GM12878 (cell line): Measurements from ENCODE around the gene MRPS16. TPM values are rescaled to one million over a fixed set of nuclear protein-coding genes. Genes with fewer than 3 reads are reported as not detected.

Source experiments
- ATAC-seq: fragments of 200-7000 bp; cut with Tn5 transposase; 3 replicates; pipeline ENCODE4 v1.9.1; 2020; ENCODE audit warnings: mild to moderate bottlenecking, moderate library complexity
- BruUV-seq: library from RNA; stranded (reverse); fragments of 400-500 nt; replicated peaks from 2 replicates; lab custom pipeline; 2021; lab: Mats Ljungman, UMichigan
- CTCF ChIA-PET: fragments of 300-600 bp; sonication (Branson Sonifier 250); formaldehyde crosslinking; extraction: SDS; loops from one replicate; lab custom pipeline; 2021; ENCODE audit warnings: inconsistent platforms; lab: Yijun Ruan, JAX
- POLR2A ChIA-PET: fragments of 350-600 bp; formaldehyde crosslinking; extraction: SDS; loops from one replicate; lab custom pipeline; 2021; ENCODE audit warnings: inconsistent platforms; lab: Charles Lee
- RAD21 ChIA-PET: fragments of 300-600 bp; sonication (Branson Sonifier 250); formaldehyde crosslinking; loops from one replicate; lab custom pipeline; 2023; ENCODE audit warnings: antibody characterized with exemption; ENCODE audit not compliant: unreplicated experiment; lab: Charles Lee
- SMC1A ChIA-PET: fragments of 300-600 bp; sonication (Branson Sonifier 250); formaldehyde crosslinking; loops from one replicate; lab custom pipeline; 2023; ENCODE audit not compliant: unreplicated experiment, uncharacterized antibody; lab: Charles Lee
- DNase-seq: peaks from one replicate; pipeline ENCODE4 v3.0.0-alpha.2; 2011; ENCODE audit warnings: low read depth, low spot score
- FAIRE-seq: peaks from 3 replicates; lab custom pipeline; 2011; peaks lifted over from hg19 to GRCh38; lab: Jason Lieb, UNC
- H2AFZ ChIP-seq: 2 replicates; pipeline ENCODE4 v1.6.0; 2011; ENCODE audit warnings: low read depth, low read length, control low read depth; ENCODE audit not compliant: control insufficient read depth
- H3K27ac ChIP-seq: 2 replicates; pipeline ENCODE4 v1.5.1; 2011; ENCODE audit warnings: control low read depth; ENCODE audit not compliant: control insufficient read depth, insufficient read depth
- H3K27me3 ChIP-seq, 2 experiments: replicated peaks in 1 of 2; 2 replicates each; pipeline versions ENCODE4 v1.6.0 to v1.6.1; 2011; ENCODE audit warnings: low read length in 1 of 2; ENCODE audit not compliant: control insufficient read depth in 2 of 2, insufficient read depth in 2 of 2
- H3K36me3 ChIP-seq, 2 experiments: 2 replicates each; pipeline ENCODE4 v1.5.1; 2011; ENCODE audit warnings: low read length in 1 of 2; ENCODE audit not compliant: control insufficient read depth in 2 of 2, insufficient read depth in 2 of 2
- H3K4me1 ChIP-seq: 2 replicates; pipeline ENCODE4 v1.6.1; 2011; ENCODE audit warnings: mild to moderate bottlenecking, low read length, moderate library complexity, mixed read lengths; ENCODE audit not compliant: control insufficient read depth, insufficient read depth
- H3K4me2 ChIP-seq: 2 replicates; pipeline ENCODE4 v1.6.0; 2011; ENCODE audit warnings: control low read depth; ENCODE audit not compliant: control insufficient read depth, insufficient read depth
- H3K4me3 ChIP-seq: fragments of 200-600 bp; sonication (generic); 2 replicates; pipeline ENCODE4 v1.5.1; 2016
- H3K79me2 ChIP-seq: 2 replicates; pipeline ENCODE4 v1.6.0; 2011; ENCODE audit warnings: low read length; ENCODE audit not compliant: control insufficient read depth, insufficient read depth
- H3K9ac ChIP-seq: 2 replicates; pipeline ENCODE4 v1.8.0; 2011; ENCODE audit warnings: low read length, control low read depth, mixed read lengths; ENCODE audit not compliant: control insufficient read depth, insufficient read depth
- H3K9me3 ChIP-seq: replicated peaks from 3 replicates; pipeline ENCODE4 v1.5.1; 2011; ENCODE audit warnings: mild to moderate bottlenecking, low read length; ENCODE audit not compliant: control insufficient read depth, insufficient read depth
- H4K20me1 ChIP-seq: 2 replicates; pipeline ENCODE4 v1.6.0; 2011; ENCODE audit not compliant: control insufficient read depth, insufficient read depth
- BHLHE40 ChIP-seq, 2 experiments: fragments of 450-650 bp in 1 of 2; IDR thresholded peaks; 2 replicates each; pipeline ENCODE4 v1.6.1; 2011 to 2017; ENCODE audit warnings: low read depth in 2 of 2, borderline replicate concordance in 1 of 2, improper control_type of control experiment in 1 of 2, low read length in 1 of 2, mild to moderate bottlenecking in 1 of 2
- CHD2 ChIP-seq: IDR thresholded peaks from 2 replicates; pipeline ENCODE4 v1.6.1; 2011; ENCODE audit warnings: low read depth, low read length, improper control_type of control experiment, borderline replicate concordance
- DPF2 ChIP-seq: fragments of 450-650 bp; IDR thresholded peaks from 2 replicates; pipeline ENCODE4 v1.6.1; 2017; ENCODE audit warnings: mild to moderate bottlenecking
- ETV6 ChIP-seq, 2 experiments: fragments of 450-650 bp in 1 of 2; IDR thresholded peaks in 1 of 2; conservative IDR thresholded peaks in 1 of 2; 2 replicates each; pipeline ENCODE4 v1.6.1; 2014; ENCODE audit warnings: antibody characterized with exemption in 1 of 2, borderline replicate concordance in 1 of 2, low read depth in 1 of 2, mild to moderate bottlenecking in 1 of 2, moderate library complexity in 1 of 2
- GATAD2B ChIP-seq: fragments of 450-650 bp; conservative IDR thresholded peaks from 2 replicates; pipeline ENCODE4 v1.6.1; 2017; ENCODE audit warnings: low read depth, mild to moderate bottlenecking, moderate library complexity
- JUND ChIP-seq: IDR thresholded peaks from 2 replicates; pipeline ENCODE4 v1.6.1; 2012; ENCODE audit warnings: low read depth, mild to moderate bottlenecking, low read length, improper control_type of control experiment, moderate library complexity
- RAD51 ChIP-seq: fragments of 450-650 bp; IDR thresholded peaks from 2 replicates; pipeline ENCODE4 v1.6.1; 2016; ENCODE audit warnings: moderate library complexity, mild to moderate bottlenecking, inconsistent platforms
- SMARCA5 ChIP-seq: fragments of 450-650 bp; IDR thresholded peaks from 2 replicates; pipeline ENCODE4 v1.6.1; 2017; ENCODE audit warnings: mild to moderate bottlenecking
- STAT1 ChIP-seq: fragments of 450-650 bp; conservative IDR thresholded peaks from 2 replicates; pipeline ENCODE4 v1.6.1; 2014; ENCODE audit warnings: antibody characterized with exemption, mild to moderate bottlenecking
- WGBS: methylation state at CpG from one replicate; pipeline ENCODE4 v1.1.6; 2016; ENCODE audit warnings: low lambda C conversion rate; ENCODE audit not compliant: insufficient replicate concordance, insufficient coverage; ENCODE audit errors: missing lambda C conversion rate; 5-methylcytosine and 5-hydroxymethylcytosine counted together
- in situ Hi-C: fragments of 300-500 bp; cut with MboI; formaldehyde crosslinking; loops from 9 replicates; pipeline ENCODE4 v1.14.3; 2018; ENCODE audit warnings: mixed read lengths
- intact Hi-C: fragments of 100-400 bp; cut with micrococcal nuclease; formaldehyde crosslinking; loops from one replicate; pipeline ENCODE4 v1.14.2; 2022; ENCODE audit not compliant: unreplicated experiment
- polyA plus RNA-seq, 11 experiments: library from polyadenylated mRNA; depleted of rRNA in 4 of 11; unstranded in 6 of 11; stranded (reverse) in 5 of 11; fragments of >200 nt; fragmentation: Nextera tagmentation in 4 of 11; fragmentation: Illumina TruSeq in 1 of 11; extraction: Ambion mirVana in 4 of 11; extraction: Trizol in 1 of 11; gene quantifications; 1 replicate in 1 of 11; 2 replicates in 10 of 11; pipeline versions ENCODE4 v1.2.1 to v1.2.3, GENCODE V29; 2011 to 2016; ENCODE audit warnings: inconsistent platforms in 2 of 11, missing spikeins in 2 of 11, low read depth in 1 of 11
- total RNA-seq, 4 experiments: library from RNA; depleted of rRNA in 3 of 4; stranded (reverse); fragments of >200 nt in 3 of 4; fragmentation: Illumina TruSeq in 1 of 4; extraction: Trizol in 1 of 4; gene quantifications; 2 replicates each; pipeline versions ENCODE4 v1.2.1 to v1.2.3, GENCODE V29; 2013 to 2021
- TF ChIP-seq, protein P1 (sequence below): fragments of 450-650 bp; IDR thresholded peaks from 2 replicates; pipeline ENCODE4 v1.6.1; 2014; ENCODE audit warnings: mild to moderate bottlenecking
- TF ChIP-seq, protein P2 (sequence below): fragments of 450-650 bp; IDR thresholded peaks from 2 replicates; pipeline ENCODE4 v1.6.1; 2016; ENCODE audit warnings: mild to moderate bottlenecking

The MRPS16 gene
- total and polyA plus RNA-seq, 10 of the 15 experiments (the other 5 are each of a cell fraction or from before 2014, with no cell fraction given): 43.4 to 285 (median 103) TPM

DNA sequence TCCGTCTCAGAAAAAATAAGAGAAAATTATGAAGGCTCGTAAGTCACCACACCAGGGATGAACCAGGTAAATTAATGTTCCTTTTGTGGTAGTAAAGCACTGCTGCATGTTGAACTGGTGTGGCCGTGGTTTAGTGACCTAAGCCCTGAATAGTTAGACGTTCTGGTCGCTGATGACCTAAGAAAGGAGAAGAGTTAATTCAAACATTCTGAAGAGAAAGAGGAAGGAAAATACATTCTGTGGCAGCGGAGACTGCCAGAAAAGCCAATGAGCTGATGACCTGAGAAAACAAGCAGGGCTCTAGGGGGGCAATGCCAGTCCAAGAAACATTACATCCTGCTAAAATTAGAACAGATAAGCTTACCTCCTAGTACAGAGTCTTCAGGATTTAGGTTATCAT lies 22.9 kb downstream of the MRPS16 start:
- Histone ChIP-seq H3K9ac (no peak overlapping the region), H3K4me3 (no peak overlapping the region), H4K20me1 (no peaks in the 10 kb centered on the region), H3K27ac (no peak overlapping the region), H2AFZ (no peak overlapping the region), H3K4me2 (no peak overlapping the region), H3K79me2 (no peaks in the 10 kb centered on the region), H3K36me3 (peaks cover 2 to 8% of the 10 kb centered on the region in 2 experiments; a peak in 3 of 4 replicates), H3K27me3 (no peaks in the 10 kb centered on the region), H3K9me3 (no peaks in the 10 kb centered on the region), H3K4me1 (no peaks in the 10 kb centered on the region)
- no peak for FAIRE-seq
- DNase-seq: no peak
- POLR2A ChIA-PET: interaction anchor here (0.6 kb wide), 1 partner anchor 819 kb away, joined by 4 read pairs; no protein-coding TSS in a partner anchor
- intact Hi-C loops (no loop called here), in situ Hi-C loops (no loop called here)
- no TSS peak for BruUV-seq
- no peak for TF ChIP-seq RAD51
- no peak for TF ChIP-seq STAT1
- no peak for TF ChIP-seq GATAD2B
- no peak for TF ChIP-seq BHLHE40 (IDR thresholded peaks at IDR 0.05; ENCODE audit: borderline replicate concordance in 1 of 2, low read depth in 2 of 2, low read length in 1 of 2)
- no peak for TF ChIP-seq CHD2
- no peak for TF ChIP-seq ETV6 (conservative IDR thresholded peaks at IDR 0.05 in 1 of 2, IDR thresholded peaks at IDR 0.05 in 1 of 2; ENCODE audit: borderline replicate concordance in 1 of 2, low read depth in 1 of 2)
- TF ChIP-seq DPF2: no peak
- no peak for ATAC-seq
- SMC1A ChIA-PET: interaction anchor here (0.7 kb wide), 1 partner anchor 1411 kb away, joined by 3 read pairs; no protein-coding TSS in a partner anchor
- 73% methylated on average over 6 of the region's 6 CpGs for WGBS
- RAD21 ChIA-PET: no interaction called here
- CTCF ChIA-PET: interaction anchor here (2.4 kb wide), 1 partner anchor 16 kb away, joined by 5 read pairs; no protein-coding TSS in a partner anchor

DNA sequence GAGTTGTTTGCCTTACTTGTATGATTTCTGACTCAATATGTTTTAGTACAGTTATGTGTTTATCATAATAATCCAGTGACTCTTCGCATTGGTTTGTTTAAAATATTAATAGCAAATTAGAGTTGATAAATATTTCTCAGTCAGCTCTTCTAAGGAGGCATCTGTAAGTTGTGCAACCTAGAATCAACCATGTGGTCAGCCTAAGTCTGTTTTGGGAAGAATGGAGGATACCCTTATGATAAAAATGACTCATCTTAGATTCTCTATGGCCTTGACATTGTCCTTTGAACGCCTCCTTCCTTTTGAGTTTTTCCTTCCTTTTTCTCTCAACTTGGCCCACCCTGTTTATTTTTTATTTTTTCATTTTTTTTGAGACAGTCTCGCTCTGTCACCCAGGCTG lies 24.2 kb downstream of the MRPS16 start:
- Histone ChIP-seq H3K9ac (no peak overlapping the region), H3K27ac (no peak overlapping the region), H4K20me1 (no peaks in the 10 kb centered on the region), H3K4me2 (no peak overlapping the region), H3K9me3 (no peaks in the 10 kb centered on the region), H3K27me3 (no peaks in the 10 kb centered on the region), H2AFZ (no peak overlapping the region), H3K4me1 (no peaks in the 10 kb centered on the region), H3K79me2 (no peaks in the 10 kb centered on the region), H3K4me3 (no peak overlapping the region), H3K36me3 (peaks cover 2 to 8% of the 10 kb centered on the region in 2 experiments; a peak in 3 of 4 replicates)
- intact Hi-C loops: no loop called here
- in situ Hi-C loops: no loop called here
- BruUV-seq: no TSS peak
- SMC1A ChIA-PET: no interaction called here
- DNase-seq: no peak
- TF ChIP-seq JUND (no peak), SMARCA5 (no peak)
- TF ChIP-seq, protein P1, sequence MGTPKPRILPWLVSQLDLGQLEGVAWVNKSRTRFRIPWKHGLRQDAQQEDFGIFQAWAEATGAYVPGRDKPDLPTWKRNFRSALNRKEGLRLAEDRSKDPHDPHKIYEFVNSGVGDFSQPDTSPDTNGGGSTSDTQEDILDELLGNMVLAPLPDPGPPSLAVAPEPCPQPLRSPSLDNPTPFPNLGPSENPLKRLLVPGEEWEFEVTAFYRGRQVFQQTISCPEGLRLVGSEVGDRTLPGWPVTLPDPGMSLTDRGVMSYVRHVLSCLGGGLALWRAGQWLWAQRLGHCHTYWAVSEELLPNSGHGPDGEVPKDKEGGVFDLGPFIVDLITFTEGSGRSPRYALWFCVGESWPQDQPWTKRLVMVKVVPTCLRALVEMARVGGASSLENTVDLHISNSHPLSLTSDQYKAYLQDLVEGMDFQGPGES: no peak
- TF ChIP-seq, protein P2, sequence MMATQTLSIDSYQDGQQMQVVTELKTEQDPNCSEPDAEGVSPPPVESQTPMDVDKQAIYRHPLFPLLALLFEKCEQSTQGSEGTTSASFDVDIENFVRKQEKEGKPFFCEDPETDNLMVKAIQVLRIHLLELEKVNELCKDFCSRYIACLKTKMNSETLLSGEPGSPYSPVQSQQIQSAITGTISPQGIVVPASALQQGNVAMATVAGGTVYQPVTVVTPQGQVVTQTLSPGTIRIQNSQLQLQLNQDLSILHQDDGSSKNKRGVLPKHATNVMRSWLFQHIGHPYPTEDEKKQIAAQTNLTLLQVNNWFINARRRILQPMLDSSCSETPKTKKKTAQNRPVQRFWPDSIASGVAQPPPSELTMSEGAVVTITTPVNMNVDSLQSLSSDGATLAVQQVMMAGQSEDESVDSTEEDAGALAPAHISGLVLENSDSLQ: no peak
- ATAC-seq: no peak
- CTCF ChIA-PET: interaction anchor here (2.4 kb wide), 1 partner anchor 15 kb away, joined by 5 read pairs; no protein-coding TSS in a partner anchor
- FAIRE-seq: no peak
- POLR2A ChIA-PET: no interaction called here
- RAD21 ChIA-PET: no interaction called here
- WGBS: 78% methylated on average over 2 of the region's 3 CpGs
